Thyroid gland (tissue), 4 donors: Measurements from ENCODE around the gene RGS16. TPM values are rescaled to one million over a fixed set of nuclear protein-coding genes. Genes with fewer than 3 reads are reported as not detected.

Experiments
- DNase-seq, 2 donors: peaks; one replicate each; pipeline ENCODE4 v3.0.0-alpha.2; 2019
- H3K27ac ChIP-seq, 3 donors: fragments of 200-600 bp; sonication (generic); 1 replicate in 2 of 3; 2 replicates in 1 of 3; pipeline ENCODE4 v1.5.1; 2016 to 2019; ENCODE audit warnings: mild to moderate bottlenecking in 1 of 3, moderate library complexity in 1 of 3
- H3K27me3 ChIP-seq: fragments of 200-600 bp; sonication (generic); one replicate; pipeline ENCODE4 v1.5.1; 2019
- H3K36me3 ChIP-seq, 2 donors: fragments of 200-600 bp; sonication (generic); one replicate each; pipeline ENCODE4 v1.5.1; 2016 to 2019
- H3K4me1 ChIP-seq, 2 donors: fragments of 200-600 bp; sonication (generic); one replicate each; pipeline ENCODE4 v1.5.1; 2017 to 2019
- H3K4me3 ChIP-seq, 3 donors: fragments of 200-600 bp; sonication (generic); replicated peaks in 1 of 3; 1 replicate in 2 of 3; 2 replicates in 1 of 3; pipeline ENCODE4 v1.5.1; 2016; ENCODE audit warnings: mild to moderate bottlenecking in 1 of 3
- H3K9me3 ChIP-seq: fragments of 200-600 bp; sonication (generic); one replicate; pipeline ENCODE4 v1.5.1; 2017
- POLR2A ChIP-seq, 2 donors: fragments of 450-650 bp; IDR thresholded peaks; one replicate each; pipeline ENCODE4 v1.6.1; 2017; ENCODE audit warnings: antibody characterized with exemption in 2 of 2, mild to moderate bottlenecking in 2 of 2, moderate library complexity in 1 of 2
- WGBS, 2 donors: methylation state at CpG; one replicate each; pipeline ENCODE4 v1.1.5; 2017; 5-methylcytosine and 5-hydroxymethylcytosine counted together
- intact Hi-C: fragments of 100-400 bp; cut with DNase I; formaldehyde crosslinking; loops from one replicate; pipeline ENCODE4 v1.15.1; 2023
- total RNA-seq, 4 donors: library from RNA; depleted of rRNA; stranded (reverse); fragments of >200 nt; gene quantifications; one replicate each; pipeline ENCODE4 v1.2.3, GENCODE V29; 2016
- TF ChIP-seq, protein P1 (sequence below), 6 experiments: fragments of 200-600 bp in 3 of 6; fragments of 450-650 bp in 3 of 6; sonication (generic) in 3 of 6; IDR thresholded peaks; one replicate each; pipeline ENCODE4 v1.5.1; 2016 to 2019; ENCODE audit warnings: antibody characterized with exemption in 6 of 6, mild to moderate bottlenecking in 2 of 6, inconsistent platforms in 1 of 6, moderate library complexity in 1 of 6

Gene RGS16, protein sequence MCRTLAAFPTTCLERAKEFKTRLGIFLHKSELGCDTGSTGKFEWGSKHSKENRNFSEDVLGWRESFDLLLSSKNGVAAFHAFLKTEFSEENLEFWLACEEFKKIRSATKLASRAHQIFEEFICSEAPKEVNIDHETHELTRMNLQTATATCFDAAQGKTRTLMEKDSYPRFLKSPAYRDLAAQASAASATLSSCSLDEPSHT
- total RNA-seq: 10 to 100 TPM; 22.2 to 35.7 (median 29.1) TPM

DNA sequence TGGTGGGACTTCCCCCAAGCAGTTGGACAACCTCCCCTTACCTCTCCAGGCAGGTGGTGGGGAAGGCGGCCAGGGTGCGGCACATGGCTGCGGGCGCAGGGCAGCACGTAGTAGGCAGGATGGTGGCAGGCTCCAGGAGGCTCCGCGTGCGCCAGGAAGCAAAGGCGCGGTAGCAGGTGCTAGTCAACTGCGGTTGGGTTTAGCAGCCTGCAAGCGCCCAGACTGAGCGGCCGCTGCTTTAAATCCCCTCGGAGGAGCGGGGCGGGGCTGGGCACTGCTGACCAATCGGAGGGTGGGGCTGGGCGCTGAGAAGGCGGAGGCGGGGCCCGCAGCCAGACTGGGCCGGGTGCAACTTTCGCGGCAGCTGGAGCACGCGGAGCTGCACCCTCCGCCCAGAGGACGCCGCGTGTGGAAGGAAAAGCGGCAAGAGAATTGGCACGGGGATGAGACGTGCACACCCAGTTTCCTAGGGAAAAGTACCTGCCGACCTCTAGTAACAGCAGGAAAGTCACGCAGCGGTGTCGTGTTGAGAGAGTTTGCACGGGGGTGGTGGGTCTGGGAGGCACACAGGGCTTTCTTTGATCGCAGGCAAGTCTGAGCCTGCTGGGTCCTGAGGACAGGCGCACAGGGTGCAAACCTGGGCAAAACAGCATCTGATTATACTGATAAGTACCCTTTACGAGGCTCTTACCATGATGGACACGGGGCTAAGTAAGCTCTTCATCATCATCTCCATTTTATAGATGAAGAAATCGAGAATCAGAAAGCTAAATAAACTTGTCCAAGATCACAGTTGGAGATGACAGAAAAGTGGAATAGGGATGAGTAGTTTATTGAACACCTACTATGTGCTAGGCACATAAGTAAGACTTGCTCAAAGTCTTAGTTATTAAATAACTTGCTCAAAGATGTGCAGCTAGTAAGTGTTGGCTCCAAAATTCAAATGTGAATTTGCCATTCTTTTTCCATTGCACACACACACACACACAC lies at the start of gene RGS16:
Gene RGS16 (minus strand): TSS at position 215 of the 990 bp plus-strand sequence. CDS start 130 bp downstream, at position 85.
- H3K4me1 ChIP-seq: peaks cover 27 to 45% of the 10 kb centered on the region in 2 donors
- peak; percentile 96 to 100 for TF ChIP-seq POLR2A (IDR thresholded peaks at IDR 0.05)
- TF ChIP-seq, protein P1, sequence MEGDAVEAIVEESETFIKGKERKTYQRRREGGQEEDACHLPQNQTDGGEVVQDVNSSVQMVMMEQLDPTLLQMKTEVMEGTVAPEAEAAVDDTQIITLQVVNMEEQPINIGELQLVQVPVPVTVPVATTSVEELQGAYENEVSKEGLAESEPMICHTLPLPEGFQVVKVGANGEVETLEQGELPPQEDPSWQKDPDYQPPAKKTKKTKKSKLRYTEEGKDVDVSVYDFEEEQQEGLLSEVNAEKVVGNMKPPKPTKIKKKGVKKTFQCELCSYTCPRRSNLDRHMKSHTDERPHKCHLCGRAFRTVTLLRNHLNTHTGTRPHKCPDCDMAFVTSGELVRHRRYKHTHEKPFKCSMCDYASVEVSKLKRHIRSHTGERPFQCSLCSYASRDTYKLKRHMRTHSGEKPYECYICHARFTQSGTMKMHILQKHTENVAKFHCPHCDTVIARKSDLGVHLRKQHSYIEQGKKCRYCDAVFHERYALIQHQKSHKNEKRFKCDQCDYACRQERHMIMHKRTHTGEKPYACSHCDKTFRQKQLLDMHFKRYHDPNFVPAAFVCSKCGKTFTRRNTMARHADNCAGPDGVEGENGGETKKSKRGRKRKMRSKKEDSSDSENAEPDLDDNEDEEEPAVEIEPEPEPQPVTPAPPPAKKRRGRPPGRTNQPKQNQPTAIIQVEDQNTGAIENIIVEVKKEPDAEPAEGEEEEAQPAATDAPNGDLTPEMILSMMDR (IDR thresholded peaks at IDR 0.05): peak in 1 of 6 experiments; percentile 6
- H3K36me3 ChIP-seq: peaks cover 17 to 28% of the 10 kb centered on the region in 2 donors
- DNase-seq: peak; percentile 96
- WGBS, 2 donors: 7 to 8% methylated on average over 29 to 39 of the region's 44 CpGs
- peak within 1 kb of the TSS; percentile 86 to 95 (median 90) for H3K27ac ChIP-seq
- H3K27me3 ChIP-seq: no peaks in the 10 kb centered on the region
- no peaks in the 10 kb centered on the region for H3K9me3 ChIP-seq
- intact Hi-C loops: no loop called here
- H3K4me3 ChIP-seq: peak within 1 kb of the TSS; percentile 73 to 94 (median 88)

DNA sequence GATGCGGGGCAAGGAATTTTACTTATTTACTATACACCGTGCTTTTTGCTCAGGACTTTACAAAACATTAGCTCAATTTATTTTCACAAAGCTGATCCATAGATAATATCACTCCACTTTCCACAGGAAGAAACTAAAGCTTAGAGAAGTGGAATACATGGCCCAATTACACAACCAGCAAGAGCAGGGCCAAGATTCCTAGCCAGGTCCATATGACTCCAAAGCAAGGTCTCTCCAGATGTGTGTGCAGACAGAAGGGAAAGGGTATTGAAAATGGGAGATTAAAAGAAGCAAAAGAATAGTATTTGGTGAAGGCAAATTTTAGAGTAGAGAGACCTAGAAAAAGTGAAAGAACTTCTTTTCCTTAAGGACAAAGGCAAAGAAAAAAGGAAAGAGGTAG lies 49.8 kb upstream of the RGS16 start:
- Histone ChIP-seq H3K9me3 (no peaks in the 10 kb centered on the region), H3K36me3 (no peaks in the 10 kb centered on the region), H3K4me3 (no peak overlapping the region), H3K27ac (no peak overlapping the region), H3K4me1 (peaks cover 0 to 10% of the 10 kb centered on the region in 2 donors), H3K27me3 (no peaks in the 10 kb centered on the region)
- no peak for DNase-seq
- intact Hi-C loops: no loop called here
- 88 to 89% methylated on average over 2 of the region's 2 CpGs for WGBS, 2 donors
- TF ChIP-seq, protein P1 (IDR thresholded peaks at IDR 0.05): no peak
- no peak for TF ChIP-seq POLR2A (IDR thresholded peaks at IDR 0.05)

DNA sequence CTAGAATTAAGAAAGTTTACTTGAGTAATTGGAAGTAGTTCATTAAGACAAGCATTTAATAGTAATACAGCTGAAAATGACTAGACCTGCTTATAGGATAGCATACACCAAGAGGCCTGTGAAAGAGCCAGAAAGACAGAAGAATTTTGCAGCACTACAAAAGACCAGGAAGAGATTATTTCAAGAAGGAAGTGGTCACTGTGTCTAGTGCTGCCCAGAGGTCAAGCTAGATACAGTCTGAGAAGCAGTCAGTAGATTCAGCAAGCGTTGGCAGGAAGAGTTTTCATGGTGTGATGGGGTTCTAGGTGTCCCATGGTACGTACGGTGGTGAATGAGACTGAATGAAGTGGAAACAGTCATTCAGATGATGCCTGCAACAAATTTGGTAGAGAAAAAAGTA lies 48.7 kb upstream of the RGS16 start:
- Histone ChIP-seq H3K27me3 (no peaks in the 10 kb centered on the region), H3K4me1 (peaks cover 0 to 10% of the 10 kb centered on the region in 2 donors), H3K9me3 (no peaks in the 10 kb centered on the region), H3K36me3 (no peaks in the 10 kb centered on the region), H3K4me3 (no peak overlapping the region), H3K27ac (no peak overlapping the region)
- WGBS, 2 donors: 60 to 64% methylated on average over 3 of the region's 3 CpGs
- intact Hi-C loops: no loop called here
- DNase-seq: no peak
- no peak for TF ChIP-seq POLR2A (IDR thresholded peaks at IDR 0.05)
- TF ChIP-seq, protein P1 (IDR thresholded peaks at IDR 0.05): no peak

DNA sequence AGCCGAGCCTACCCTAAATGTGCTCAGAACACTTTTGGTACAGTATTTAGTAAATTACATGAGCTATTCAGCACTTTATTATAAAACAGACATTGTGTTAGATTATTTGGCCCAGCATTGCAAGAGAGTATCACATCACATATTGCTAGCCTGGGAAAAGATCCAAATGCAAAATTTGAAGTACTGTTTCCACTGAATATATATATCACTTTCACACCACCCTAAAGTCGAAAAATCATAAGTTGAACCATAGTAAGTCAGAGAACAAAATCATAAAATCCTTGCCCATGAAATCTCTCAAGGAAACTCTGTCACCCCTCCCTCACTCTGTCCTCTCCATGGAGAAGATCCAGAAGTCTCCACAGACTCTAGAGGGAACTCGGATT lies 47.1 kb upstream of the RGS16 start:
- peaks cover 4 to 15% of the 10 kb centered on the region in 2 donors for H3K4me1 ChIP-seq

More for the DNA sequence above, 47.1 kb upstream of the RGS16 start:
- DNase-seq: no peak
- H3K27ac ChIP-seq: peak overlapping the region in 2 of 3 donors; percentile 7 to 35
- H3K27me3 ChIP-seq: no peaks in the 10 kb centered on the region
- 70 to 88% methylated on average over 3 of the region's 3 CpGs for WGBS, 2 donors
- TF ChIP-seq POLR2A (IDR thresholded peaks at IDR 0.05): no peak
- TF ChIP-seq, protein P1 (IDR thresholded peaks at IDR 0.05): no peak
- H3K36me3 ChIP-seq: no peaks in the 10 kb centered on the region
- H3K4me3 ChIP-seq: no peak overlapping the region
- H3K9me3 ChIP-seq: no peaks in the 10 kb centered on the region
- intact Hi-C loops: no loop called here
